ENCODE results near the gene TMSB4X. TPM values are rescaled to one million over a fixed set of nuclear protein-coding genes. Genes with fewer than 3 reads are reported as not detected.

Gene TMSB4X
- total RNA-seq, 4 donors from 2014 or later = 435 to 1,751 (median 1,260) TPM

- no peaks in the 10 kb centered on the region for H3K27me3 ChIP-seq
- peaks cover 0 to 51% (median 18%) of the 10 kb centered on the region in 3 donors for H3K4me1 ChIP-seq
- peak; percentile 26 for DNase-seq
- H3K4me3 ChIP-seq = no peak overlapping the region
- 10 to 17% methylated on average over 3 to 5 of the region's 5 CpGs for WGBS, 2 donors
- intact Hi-C loops (cut with DNase I) = no loop called here
- TF ChIP-seq, protein P1, sequence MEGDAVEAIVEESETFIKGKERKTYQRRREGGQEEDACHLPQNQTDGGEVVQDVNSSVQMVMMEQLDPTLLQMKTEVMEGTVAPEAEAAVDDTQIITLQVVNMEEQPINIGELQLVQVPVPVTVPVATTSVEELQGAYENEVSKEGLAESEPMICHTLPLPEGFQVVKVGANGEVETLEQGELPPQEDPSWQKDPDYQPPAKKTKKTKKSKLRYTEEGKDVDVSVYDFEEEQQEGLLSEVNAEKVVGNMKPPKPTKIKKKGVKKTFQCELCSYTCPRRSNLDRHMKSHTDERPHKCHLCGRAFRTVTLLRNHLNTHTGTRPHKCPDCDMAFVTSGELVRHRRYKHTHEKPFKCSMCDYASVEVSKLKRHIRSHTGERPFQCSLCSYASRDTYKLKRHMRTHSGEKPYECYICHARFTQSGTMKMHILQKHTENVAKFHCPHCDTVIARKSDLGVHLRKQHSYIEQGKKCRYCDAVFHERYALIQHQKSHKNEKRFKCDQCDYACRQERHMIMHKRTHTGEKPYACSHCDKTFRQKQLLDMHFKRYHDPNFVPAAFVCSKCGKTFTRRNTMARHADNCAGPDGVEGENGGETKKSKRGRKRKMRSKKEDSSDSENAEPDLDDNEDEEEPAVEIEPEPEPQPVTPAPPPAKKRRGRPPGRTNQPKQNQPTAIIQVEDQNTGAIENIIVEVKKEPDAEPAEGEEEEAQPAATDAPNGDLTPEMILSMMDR (IDR thresholded peaks at IDR 0.05) = peak; percentile 81 to 99 (median 96)
- TF ChIP-seq POLR2A (IDR thresholded peaks at IDR 0.05) = no peak
- H3K36me3 ChIP-seq = no peaks in the 10 kb centered on the region
- peak overlapping the region; percentile 75 to 86 (median 78) for H3K27ac ChIP-seq
- no peaks in the 10 kb centered on the region for H3K9me3 ChIP-seq
Measured at GRCh38 chrX:12946838-12947544, 27.9 kb upstream of the TMSB4X start.

DNA sequence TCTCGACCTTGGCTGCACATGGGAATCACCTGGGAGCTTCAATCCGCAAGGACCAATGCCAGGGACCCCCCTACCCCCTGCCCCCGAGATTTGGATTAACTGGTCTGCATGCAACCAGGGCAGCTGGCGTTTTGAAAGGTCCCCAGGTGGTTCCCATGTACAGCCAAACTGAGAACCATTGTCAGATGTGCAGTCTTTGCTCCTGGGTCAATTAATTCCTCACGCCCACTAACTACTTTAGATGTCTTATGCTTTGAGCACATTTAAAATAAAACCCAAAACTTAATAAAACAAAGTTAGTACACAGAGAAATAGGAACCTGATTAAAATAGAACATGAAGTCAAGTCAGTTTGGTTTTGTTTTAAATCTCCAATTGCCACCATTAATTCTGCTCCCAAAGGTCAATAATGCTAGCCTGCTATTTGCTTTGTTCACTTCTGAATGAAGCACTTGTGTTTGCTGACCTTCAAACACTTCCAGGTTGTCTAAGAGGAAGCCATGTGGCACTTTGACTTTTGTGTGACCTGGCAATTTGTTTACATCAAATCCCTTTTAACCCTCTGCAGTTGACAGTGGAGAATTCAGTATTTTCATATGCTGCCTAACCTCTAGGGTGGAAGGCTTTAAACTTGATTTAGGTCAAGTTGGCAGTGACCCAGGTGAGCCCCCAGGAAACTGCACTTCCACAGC lies 27.2 kb upstream of the TMSB4X start:
- no peak for DNase-seq
- TF ChIP-seq, protein P1 (IDR thresholded peaks at IDR 0.05) = no peak
- TF ChIP-seq POLR2A (IDR thresholded peaks at IDR 0.05) = no peak
- Histone ChIP-seq H3K27me3 (no peaks in the 10 kb centered on the region), H3K4me3 (no peak overlapping the region), H3K4me1 (peaks cover 0 to 51% (median 18%) of the 10 kb centered on the region in 3 donors), H3K27ac (peak overlapping the region; percentile 76 to 86 (median 82)), H3K9me3 (no peaks in the 10 kb centered on the region), H3K36me3 (no peaks in the 10 kb centered on the region)
- intact Hi-C loops (cut with DNase I) = no loop called here
- WGBS, 2 donors = 20 to 61% methylated on average over 1 to 5 of the region's 5 CpGs

DNA sequence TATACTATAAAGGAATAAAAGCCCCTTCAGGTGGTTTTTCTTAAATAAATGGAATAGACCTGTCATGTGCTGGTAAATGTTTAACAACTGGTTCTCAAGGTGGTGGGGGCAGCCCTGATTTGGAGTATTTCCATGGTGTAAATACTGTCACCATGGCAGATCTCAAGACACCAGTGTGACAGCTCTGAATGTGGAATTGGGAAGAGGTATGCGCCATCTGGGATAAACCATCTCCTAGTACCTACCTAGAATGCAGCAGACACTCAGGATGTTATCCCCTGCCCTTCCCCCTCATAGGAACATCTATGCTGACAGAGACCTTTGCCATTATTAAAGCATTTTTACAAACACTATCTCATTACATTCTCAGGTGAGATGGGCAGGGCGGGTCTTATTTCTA lies 26.4 kb upstream of the TMSB4X start:
- intact Hi-C loops (cut with DNase I) = no loop called here
- peaks cover 0 to 51% (median 18%) of the 10 kb centered on the region in 3 donors for H3K4me1 ChIP-seq
- no peaks in the 10 kb centered on the region for H3K27me3 ChIP-seq
- DNase-seq = no peak
- peak overlapping the region; percentile 76 to 86 (median 82) for H3K27ac ChIP-seq
- TF ChIP-seq POLR2A (IDR thresholded peaks at IDR 0.05) = no peak
- TF ChIP-seq, protein P1 (IDR thresholded peaks at IDR 0.05) = no peak
- H3K9me3 ChIP-seq = no peaks in the 10 kb centered on the region
- H3K4me3 ChIP-seq = no peak overlapping the region
- WGBS, 2 donors = 86% methylated on average over 2 of the region's 2 CpGs; no CpG with 5 or more reads in 1 of the 2 donors
- H3K36me3 ChIP-seq = no peaks in the 10 kb centered on the region

DNA sequence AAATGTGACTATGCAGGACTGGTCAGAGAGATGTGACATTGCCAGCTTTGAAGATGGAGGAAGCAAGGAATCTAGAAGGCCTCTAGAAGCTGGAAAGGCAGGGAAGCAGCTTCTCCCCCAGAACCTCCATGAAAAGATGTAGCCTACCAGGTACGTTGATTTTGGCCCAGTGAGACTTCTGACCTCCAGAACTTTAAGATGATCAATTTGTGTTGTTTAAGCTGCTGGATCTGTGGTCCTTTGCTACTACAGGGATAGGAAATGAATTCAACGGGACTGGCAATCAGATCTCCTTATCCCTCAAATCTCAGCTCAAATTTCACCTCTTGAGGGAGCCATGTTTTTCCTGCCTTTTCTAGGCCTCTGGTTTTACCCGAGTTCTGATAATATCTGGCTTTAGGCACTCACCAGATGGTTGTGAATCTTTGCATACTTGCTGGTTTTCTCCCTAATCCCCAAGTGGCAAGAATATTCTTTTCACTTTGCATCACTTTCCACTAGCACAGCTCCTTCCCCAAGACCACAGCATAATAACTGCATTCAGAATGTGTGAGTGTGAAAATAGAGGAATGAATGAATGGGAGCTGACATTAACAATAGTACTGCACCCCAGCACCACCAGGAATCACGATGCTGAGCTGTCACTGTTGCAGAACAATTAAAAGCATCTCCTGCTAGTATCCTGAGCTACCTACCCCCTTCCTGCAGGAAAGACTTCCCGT lies 25.5 kb upstream of the TMSB4X start:
- Histone ChIP-seq H3K9me3 (no peaks in the 10 kb centered on the region), H3K36me3 (no peaks in the 10 kb centered on the region), H3K4me1 (peaks cover 0 to 51% (median 18%) of the 10 kb centered on the region in 3 donors), H3K27ac (peak overlapping the region; percentile 64 to 86 (median 82)), H3K27me3 (no peaks in the 10 kb centered on the region), H3K4me3 (peak overlapping the region in 1 of 4 donors; percentile 20)
- 49 to 63% methylated on average over 2 to 5 of the region's 5 CpGs for WGBS, 2 donors
- no peak for TF ChIP-seq POLR2A (IDR thresholded peaks at IDR 0.05)
- TF ChIP-seq, protein P1 (IDR thresholded peaks at IDR 0.05) = no peak
- DNase-seq = no peak
- intact Hi-C loops (cut with DNase I) = no loop called here

Data from esophagus squamous epithelium (tissue), 5 donors.